HG03103 (cell line): ENCODE data around the gene GPR25.
"Not testable (repeated sequence)": the region's sequence is repeated elsewhere in the genome, so short reads cannot be mapped to it uniquely, and the experiment has no call there.

Experiments
- ATAC-seq: cut with Tn5 transposase; IDR thresholded peaks from one replicate; pipeline ENCODE4 v1.9.1; 2021; ENCODE audit warnings: low read depth; ENCODE audit not compliant: unreplicated experiment

GPR25 gene

DNA sequence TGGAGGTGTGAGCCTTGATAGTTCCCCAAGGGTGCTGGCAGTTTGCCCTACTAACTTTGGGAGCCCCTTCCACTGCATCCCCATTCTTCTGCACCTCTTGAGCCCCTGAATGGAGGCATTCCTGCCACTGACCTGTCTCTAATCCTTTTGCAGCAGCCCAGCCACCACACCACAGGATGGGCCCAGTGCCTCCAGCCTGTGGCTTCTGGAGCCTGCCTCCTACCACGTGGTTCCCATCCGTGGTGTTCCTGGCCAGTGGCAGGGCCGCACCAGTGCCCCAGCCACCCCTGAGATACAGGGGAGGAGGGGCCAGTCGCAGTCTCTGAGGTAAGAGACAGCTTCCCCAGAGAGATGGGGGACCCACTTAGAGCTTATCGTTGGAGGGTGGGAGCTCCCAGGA, 36.3 kb downstream of the GPR25 start:
- ATAC-seq = no peak

DNA sequence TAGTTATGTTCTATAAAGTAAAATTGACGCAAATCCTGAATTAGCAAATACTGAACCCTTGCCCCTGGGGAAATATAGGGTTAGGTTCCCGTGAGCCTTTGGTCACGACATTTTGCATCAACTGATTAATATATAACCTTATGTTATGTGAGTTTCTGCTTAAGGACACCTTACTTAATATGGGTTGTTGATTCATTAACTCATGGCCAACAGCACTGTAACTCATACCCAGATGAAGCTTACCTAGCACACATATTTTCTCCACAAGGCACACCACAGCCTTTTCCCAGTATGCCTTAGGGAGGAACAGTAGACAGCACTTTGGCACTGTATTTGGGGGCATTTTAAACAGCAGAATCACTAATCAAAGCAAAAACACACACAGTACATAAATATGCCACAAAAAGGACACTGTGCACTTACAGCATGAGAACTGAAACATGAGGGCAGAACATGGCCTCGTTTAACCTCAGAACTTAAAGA, 37.0 kb downstream of the GPR25 start:
- no peak for ATAC-seq

DNA sequence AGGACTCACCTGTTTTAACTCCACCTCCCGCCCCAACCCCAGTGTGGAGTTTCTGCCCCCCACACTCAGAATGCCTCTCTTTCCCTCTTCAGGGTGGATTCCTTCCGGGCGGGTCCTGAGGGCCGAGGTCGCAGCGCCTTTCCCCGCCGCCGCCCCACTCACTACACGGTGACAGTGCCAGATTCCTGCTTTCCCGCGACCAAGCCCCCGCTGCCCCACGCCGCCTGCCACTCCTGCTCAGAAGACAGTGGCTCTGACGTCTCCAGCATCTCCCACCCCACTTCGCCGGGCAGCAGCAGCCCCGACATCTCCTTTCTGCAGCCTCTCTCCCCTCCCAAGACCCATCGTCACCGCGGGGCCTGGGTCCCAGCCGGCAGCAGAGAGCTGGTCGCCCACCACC, 38.6 kb downstream of the GPR25 start:
- ATAC-seq = no peak

DNA sequence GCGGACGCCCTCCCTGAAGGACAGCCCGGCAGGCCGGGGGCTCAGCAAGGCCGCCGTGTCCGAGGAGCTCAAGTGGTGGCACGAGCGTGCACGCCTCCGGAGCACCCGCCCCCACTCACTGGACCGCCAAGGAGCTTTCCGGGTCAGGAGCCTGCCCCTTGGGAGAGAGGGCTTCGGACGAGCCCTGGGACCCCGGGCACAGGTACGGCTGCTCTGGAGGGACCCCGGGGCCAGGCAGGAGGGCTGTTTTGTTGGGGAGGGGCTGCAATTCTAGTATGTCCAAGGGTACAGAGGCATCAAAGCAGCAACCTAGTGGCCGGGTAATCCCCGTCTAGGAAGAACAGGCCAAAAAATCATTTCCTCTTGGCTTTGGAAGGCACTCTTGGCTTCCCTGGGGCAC, 39.2 kb downstream of the GPR25 start:
- ATAC-seq = not testable (repeated sequence)

GRCh38 chr1:200912737-200913407, 40.1 kb downstream of the GPR25 start:
- ATAC-seq = no peak

- no peak for ATAC-seq
Observed at GRCh38 chr1:200916152-200916551, 43.4 kb downstream of the GPR25 start.

GRCh38 chr1:200916681-200917080, 43.9 kb downstream of the GPR25 start:
- ATAC-seq = no peak

- ATAC-seq = no peak
Observed at GRCh38 chr1:200917291-200917817, 44.6 kb downstream of the GPR25 start.

DNA sequence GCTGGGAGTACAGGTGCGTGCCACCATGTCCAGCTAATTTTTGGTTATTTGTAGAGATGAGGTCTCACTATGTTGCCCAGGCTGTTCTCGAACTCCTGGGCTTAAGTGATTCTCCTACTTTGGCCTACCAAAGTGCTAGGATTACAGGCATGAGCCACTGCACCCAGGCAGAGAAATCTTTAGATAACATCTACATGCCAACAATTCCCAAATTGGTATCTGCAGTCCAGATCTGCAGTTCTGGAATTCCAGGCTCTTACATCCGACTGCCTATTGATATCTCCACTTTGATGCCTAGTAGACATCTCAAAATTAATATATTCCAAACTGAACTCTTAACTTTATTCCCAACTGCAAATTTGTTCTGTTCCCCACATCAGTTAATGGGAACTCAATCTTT, 45.2 kb downstream of the GPR25 start:
- ATAC-seq = no peak

DNA sequence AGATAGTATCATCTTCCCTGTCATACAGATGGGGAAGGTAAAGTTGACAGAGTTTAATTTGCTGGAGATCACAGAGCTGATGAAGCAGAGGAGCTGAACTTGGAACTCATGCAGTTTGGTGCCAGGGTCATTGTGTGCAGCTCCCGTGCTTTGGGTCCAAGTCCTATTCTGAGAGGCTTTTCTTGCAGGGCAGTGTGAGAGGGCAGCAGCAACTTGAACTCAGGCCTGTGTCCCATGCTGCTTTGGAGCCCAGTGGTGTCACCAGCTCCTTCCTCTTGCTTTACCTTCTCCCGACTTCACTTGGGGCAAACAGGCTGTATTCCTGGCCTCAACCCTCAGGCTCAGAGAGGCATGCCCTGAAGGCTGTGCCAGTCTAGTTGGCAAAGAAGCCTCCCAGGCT, 46.6 kb downstream of the GPR25 start:
- no peak for ATAC-seq

- no peak for ATAC-seq
Observed at GRCh38 chr1:200921571-200922110, 48.9 kb downstream of the GPR25 start.

- ATAC-seq = no peak
Observed at GRCh38 chr1:200922406-200922805, 49.6 kb downstream of the GPR25 start.

DNA sequence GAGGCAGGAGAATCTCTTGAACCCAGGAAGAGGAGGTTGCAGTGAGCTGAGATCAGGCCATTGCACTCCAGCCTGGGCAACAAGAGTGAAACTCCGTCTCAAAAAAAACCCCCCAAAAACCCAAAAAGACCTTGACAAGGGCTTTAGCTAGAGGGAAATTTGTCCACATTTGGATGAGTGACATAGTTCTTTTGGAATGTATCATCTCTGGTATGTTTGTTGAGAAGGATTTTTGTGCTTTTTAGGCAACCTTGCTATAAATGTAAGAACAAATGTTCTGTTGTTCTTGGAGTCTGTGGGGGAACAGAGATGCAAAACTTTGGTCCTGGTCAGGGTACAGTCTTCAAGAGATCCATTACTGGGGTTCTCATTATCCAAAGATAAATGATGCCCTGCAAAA, 50.8 kb downstream of the GPR25 start:
- no peak for ATAC-seq
